Liver (tissue), 3 donors: Measurements from ENCODE around the gene CD9.

ENCODE experiments used
- CTCF ChIP-seq: fragments of 150-350 bp; IDR thresholded peaks from 2 replicates; pipeline ENCODE4 v1.5.1; 2017; ENCODE audit warnings: improper control_type of control experiment, low read depth, low read length; ENCODE audit not compliant: missing input control
- FOXA1 ChIP-seq: IDR thresholded peaks from 2 replicates; pipeline ENCODE4 v1.6.1; 2016; ENCODE audit warnings: antibody characterized with exemption
- MAX ChIP-seq: IDR thresholded peaks from 2 replicates; pipeline ENCODE4 v1.6.1; 2016; ENCODE audit warnings: antibody characterized with exemption
- RXRA ChIP-seq, 2 donors: IDR thresholded peaks; 2 replicates each; pipeline ENCODE4 v1.6.1; 2017 to 2018; ENCODE audit warnings: antibody characterized with exemption in 2 of 2, mild to moderate bottlenecking in 1 of 2
- TAF1 ChIP-seq: conservative IDR thresholded peaks from 2 replicates; pipeline ENCODE4 v1.6.1; 2016; ENCODE audit warnings: antibody characterized with exemption, mild to moderate bottlenecking
- YY1 ChIP-seq: IDR thresholded peaks from 2 replicates; pipeline ENCODE4 v1.6.1; 2016; ENCODE audit warnings: antibody characterized with exemption, mild to moderate bottlenecking
- TF ChIP-seq, protein P1 (sequence below): IDR thresholded peaks from 2 replicates; pipeline ENCODE4 v1.6.1; 2016; ENCODE audit warnings: antibody characterized with exemption, mild to moderate bottlenecking
- donor health status: healthy.
- donor health status: healthy.

DNA sequence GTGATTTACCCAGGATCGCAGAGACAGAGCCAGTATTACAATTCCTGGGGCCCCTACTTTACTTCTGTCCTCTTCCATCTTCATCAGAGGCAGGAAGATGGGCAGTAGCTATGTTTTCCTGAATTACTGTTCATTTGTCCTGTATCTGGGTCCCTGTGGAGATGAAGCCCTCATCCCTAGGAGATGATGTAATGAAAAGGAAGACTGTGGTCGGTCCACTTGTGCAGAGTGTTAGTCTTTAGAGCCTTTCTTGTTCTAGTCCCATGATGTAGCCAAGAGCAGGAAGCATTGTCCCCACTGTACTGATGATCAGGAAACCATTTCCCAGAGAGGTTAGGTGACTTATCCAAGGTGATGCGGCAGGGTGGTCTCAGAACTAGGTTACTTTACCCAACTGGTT is 2.6 kb downstream of the CD9 start:
- TF ChIP-seq CTCF (no peak), YY1 (no peak), MAX (no peak), FOXA1 (no peak), TAF1 (no peak), RXRA (IDR thresholded peaks at IDR 0.05) (no peak)
- TF ChIP-seq, protein P1, sequence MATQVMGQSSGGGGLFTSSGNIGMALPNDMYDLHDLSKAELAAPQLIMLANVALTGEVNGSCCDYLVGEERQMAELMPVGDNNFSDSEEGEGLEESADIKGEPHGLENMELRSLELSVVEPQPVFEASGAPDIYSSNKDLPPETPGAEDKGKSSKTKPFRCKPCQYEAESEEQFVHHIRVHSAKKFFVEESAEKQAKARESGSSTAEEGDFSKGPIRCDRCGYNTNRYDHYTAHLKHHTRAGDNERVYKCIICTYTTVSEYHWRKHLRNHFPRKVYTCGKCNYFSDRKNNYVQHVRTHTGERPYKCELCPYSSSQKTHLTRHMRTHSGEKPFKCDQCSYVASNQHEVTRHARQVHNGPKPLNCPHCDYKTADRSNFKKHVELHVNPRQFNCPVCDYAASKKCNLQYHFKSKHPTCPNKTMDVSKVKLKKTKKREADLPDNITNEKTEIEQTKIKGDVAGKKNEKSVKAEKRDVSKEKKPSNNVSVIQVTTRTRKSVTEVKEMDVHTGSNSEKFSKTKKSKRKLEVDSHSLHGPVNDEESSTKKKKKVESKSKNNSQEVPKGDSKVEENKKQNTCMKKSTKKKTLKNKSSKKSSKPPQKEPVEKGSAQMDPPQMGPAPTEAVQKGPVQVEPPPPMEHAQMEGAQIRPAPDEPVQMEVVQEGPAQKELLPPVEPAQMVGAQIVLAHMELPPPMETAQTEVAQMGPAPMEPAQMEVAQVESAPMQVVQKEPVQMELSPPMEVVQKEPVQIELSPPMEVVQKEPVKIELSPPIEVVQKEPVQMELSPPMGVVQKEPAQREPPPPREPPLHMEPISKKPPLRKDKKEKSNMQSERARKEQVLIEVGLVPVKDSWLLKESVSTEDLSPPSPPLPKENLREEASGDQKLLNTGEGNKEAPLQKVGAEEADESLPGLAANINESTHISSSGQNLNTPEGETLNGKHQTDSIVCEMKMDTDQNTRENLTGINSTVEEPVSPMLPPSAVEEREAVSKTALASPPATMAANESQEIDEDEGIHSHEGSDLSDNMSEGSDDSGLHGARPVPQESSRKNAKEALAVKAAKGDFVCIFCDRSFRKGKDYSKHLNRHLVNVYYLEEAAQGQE = no peak
